HL-60/S4 treated with phorbol 12-myristate 13-acetate at 8.2 ng/mL for 4 days and 3 days (cell line): Measurements from ENCODE around the gene RAVER2.
"Not testable (repeated sequence)": the region's sequence is repeated elsewhere in the genome, so short reads cannot be mapped to it uniquely, and the experiment has no call there.

Experiments used
- in situ Hi-C: fragments of 300-500 bp; cut with MboI; formaldehyde crosslinking; loops from 2 replicates; pipeline ENCODE4 v1.15.0; 2022; ENCODE audit warnings: low sequenced_read_pairs

RAVER2 gene

GRCh38 chr1:64748222-64748621 lies 3.3 kb downstream of the RAVER2 start:
- in situ Hi-C loops = no loop called here

GRCh38 chr1:64748706-64749105 lies 3.8 kb downstream of the RAVER2 start:
- in situ Hi-C loops = no loop called here

- in situ Hi-C loops = no loop called here
These were observed 5.2 kb downstream of the RAVER2 start for GRCh38 chr1:64750092-64750491.

- in situ Hi-C loops = no loop called here
These were observed 6.0 kb downstream of the RAVER2 start for GRCh38 chr1:64750875-64751274.

GRCh38 chr1:64754173-64754572 lies 9.3 kb downstream of the RAVER2 start:
- in situ Hi-C loops = no loop called here

GRCh38 chr1:64755361-64755760 lies 10.5 kb downstream of the RAVER2 start:
- in situ Hi-C loops = no loop called here

GRCh38 chr1:64756770-64757169 lies 11.9 kb downstream of the RAVER2 start:
- in situ Hi-C loops = no loop called here

GRCh38 chr1:64757213-64757612 lies 12.3 kb downstream of the RAVER2 start:
- in situ Hi-C loops = no loop called here

GRCh38 chr1:64758233-64758632 lies 13.4 kb downstream of the RAVER2 start:
- in situ Hi-C loops = no loop called here

GRCh38 chr1:64759968-64760367 lies 15.1 kb downstream of the RAVER2 start:
- in situ Hi-C loops = no loop called here

GRCh38 chr1:64765012-64765411 lies 20.1 kb downstream of the RAVER2 start:
- in situ Hi-C loops = no loop called here

- in situ Hi-C loops = no loop called here
These were observed 21.0 kb downstream of the RAVER2 start for GRCh38 chr1:64765826-64766225.

- in situ Hi-C loops = no loop called here
These were observed 21.6 kb downstream of the RAVER2 start for GRCh38 chr1:64766429-64766828.

GRCh38 chr1:64769482-64769881 lies 24.6 kb downstream of the RAVER2 start:
- in situ Hi-C loops = no loop called here

- in situ Hi-C loops = no loop called here
These were observed 25.1 kb downstream of the RAVER2 start for GRCh38 chr1:64769971-64770370.

- in situ Hi-C loops = not testable (repeated sequence)
These were observed 28.4 kb downstream of the RAVER2 start for GRCh38 chr1:64773306-64773705.

GRCh38 chr1:64775113-64775512 lies 30.2 kb downstream of the RAVER2 start:
- in situ Hi-C loops = no loop called here

- in situ Hi-C loops = not testable (repeated sequence)
These were observed 37.2 kb downstream of the RAVER2 start for GRCh38 chr1:64782044-64782443.

GRCh38 chr1:64782848-64783247 lies 38.0 kb downstream of the RAVER2 start:
- in situ Hi-C loops = not testable (repeated sequence)

GRCh38 chr1:64790832-64791487 lies 46.1 kb downstream of the RAVER2 start:
- in situ Hi-C loops = no loop called here

GRCh38 chr1:64798872-64799271 lies 54.0 kb downstream of the RAVER2 start:
- in situ Hi-C loops = no loop called here

GRCh38 chr1:64801851-64802523 lies 57.1 kb downstream of the RAVER2 start:
- in situ Hi-C loops = no loop called here

- in situ Hi-C loops = no loop called here
These were observed 64.4 kb downstream of the RAVER2 start for GRCh38 chr1:64809309-64809708.
